Endothelial cell of umbilical vein (primary cell): ENCODE measurements around the gene ALB. TPM values are rescaled to one million over a fixed set of nuclear protein-coding genes. Genes with fewer than 3 reads are reported as not detected.

Experiments
- BruUV-seq: library from RNA; stranded (reverse); fragments of 400-500 nt; replicated peaks from 2 replicates; lab custom pipeline; 2021; lab: Mats Ljungman, UMichigan
- CTCF ChIA-PET: fragments of 300-600, 350-600 bp; sonication (Branson Sonifier 250); formaldehyde crosslinking; loops from one replicate; lab custom pipeline; 2021; ENCODE audit warnings: antibody characterized with exemption, inconsistent platforms; lab: Charles Lee
- POLR2A ChIA-PET: fragments of 300-600, 350-600 bp; sonication (Branson Sonifier 250); formaldehyde crosslinking; loops from one replicate; lab custom pipeline; 2021; ENCODE audit warnings: antibody characterized with exemption, inconsistent platforms; lab: Charles Lee
- DNase-seq: peaks from one replicate; pipeline ENCODE4 v3.0.0-alpha.2; 2011; ENCODE audit warnings: low read depth, low spot score
- FAIRE-seq: peaks from 2 replicates; lab custom pipeline; 2011; peaks lifted over from hg19 to GRCh38; lab: Jason Lieb, UNC
- H2AFZ ChIP-seq: 2 replicates; pipeline ENCODE4 v1.6.0; 2012; ENCODE audit warnings: low read depth, low read length, control low read depth, inconsistent platforms
- H3K27ac ChIP-seq: 2 replicates; pipeline ENCODE4 v1.5.1; 2011; ENCODE audit warnings: low read depth, mild to moderate bottlenecking, control low read depth, low read length, moderate library complexity; ENCODE audit not compliant: insufficient read depth
- H3K27me3 ChIP-seq, 2 experiments: 2 replicates each; pipeline versions ENCODE4 v1.6.0 to v1.6.1; 2011; ENCODE audit warnings: low read length in 2 of 2, mixed read lengths in 1 of 2; ENCODE audit not compliant: control insufficient read depth in 2 of 2, insufficient read depth in 2 of 2
- H3K36me3 ChIP-seq, 2 experiments: 2 replicates in 1 of 2; 3 replicates in 1 of 2; pipeline ENCODE4 v1.5.1; 2011; ENCODE audit warnings: low read length in 2 of 2, mild to moderate bottlenecking in 1 of 2, moderate library complexity in 1 of 2; ENCODE audit not compliant: control insufficient read depth in 2 of 2, insufficient read depth in 2 of 2; ENCODE audit errors: extremely low read depth in 1 of 2
- H3K4me1 ChIP-seq: 3 replicates; pipeline ENCODE4 v1.5.1; 2011; ENCODE audit warnings: mild to moderate bottlenecking, low read length; ENCODE audit not compliant: control insufficient read depth, insufficient read depth; ENCODE audit errors: extremely low read depth
- H3K4me2 ChIP-seq: 2 replicates; pipeline ENCODE4 v1.6.1; 2011; ENCODE audit warnings: low read length, control low read depth, mixed read lengths; ENCODE audit not compliant: insufficient read depth
- H3K4me3 ChIP-seq, 3 experiments: fragments of 200-600 bp in 1 of 3; sonication (generic), shearing (Covaris generic) in 1 of 3; replicated peaks in 1 of 3; 2 replicates each; pipeline ENCODE4 v1.5.1; 2011 to 2016; ENCODE audit warnings: control low read depth in 3 of 3, low read length in 3 of 3, mild to moderate bottlenecking in 2 of 3, inconsistent platforms in 1 of 3, low read depth in 1 of 3, moderate library complexity in 1 of 3; ENCODE audit not compliant: insufficient read depth in 1 of 3
- H3K79me2 ChIP-seq: 2 replicates; pipeline ENCODE4 v1.6.0; 2012; ENCODE audit warnings: low read length, inconsistent platforms; ENCODE audit not compliant: control insufficient read depth, insufficient read depth
- H3K9ac ChIP-seq: replicated peaks from 2 replicates; pipeline ENCODE3; 2011; ENCODE audit warnings: low read length, control low read depth; ENCODE audit not compliant: insufficient read depth; ENCODE audit errors: extremely low read depth
- H3K9me1 ChIP-seq: replicated peaks from 3 replicates; pipeline ENCODE4 v1.6.0; 2011; ENCODE audit warnings: mild to moderate bottlenecking, low read length; ENCODE audit not compliant: control insufficient read depth, insufficient read depth; ENCODE audit errors: extremely low read depth
- H3K9me3 ChIP-seq: replicated peaks from 2 replicates; pipeline ENCODE4 v1.5.1; 2012; ENCODE audit warnings: low read length, inconsistent platforms; ENCODE audit not compliant: control insufficient read depth, insufficient read depth
- H4K20me1 ChIP-seq: replicated peaks from 2 replicates; pipeline ENCODE3; 2011; ENCODE audit warnings: mild to moderate bottlenecking, low read length; ENCODE audit not compliant: control insufficient read depth, insufficient read depth; ENCODE audit errors: extremely low read depth
- MYC ChIP-seq: IDR thresholded peaks from one replicate; pipeline ENCODE4 v1.6.1; 2011; ENCODE audit warnings: mild to moderate bottlenecking, low read depth, low read length
- POLR2A ChIP-seq: IDR thresholded peaks from 2 replicates; pipeline ENCODE4 v1.6.1; 2012; ENCODE audit warnings: low read depth, mild to moderate bottlenecking, control low read depth, low read length
- POLR2AphosphoS5 ChIP-seq: IDR thresholded peaks from 2 replicates; pipeline ENCODE4 v1.6.1; 2012; ENCODE audit warnings: low read depth, mild to moderate bottlenecking, control low read depth, low read length, moderate library complexity; ENCODE audit not compliant: insufficient read depth
- dilution Hi-C: fragments of 300-500 bp; cut with MboI; formaldehyde crosslinking; loops from one replicate; pipeline ENCODE4 v1.15.0; 2019; ENCODE audit warnings: low sequenced_read_pairs; ENCODE audit not compliant: extremely low pct_ligation_motif_present
- intact Hi-C: fragments of 100-400 bp; cut with micrococcal nuclease; formaldehyde crosslinking; loops from one replicate; pipeline ENCODE4 v1.10.0; 2022
- polyA plus RNA-seq, 4 experiments: library from polyadenylated mRNA; depleted of rRNA in 3 of 4; stranded (reverse) in 3 of 4; unstranded in 1 of 4; fragments of >200 nt; gene quantifications; 2 replicates each; pipeline versions ENCODE4 v1.2.1 to v1.2.3, GENCODE V29; 2011 to 2012; ENCODE audit warnings: missing spikeins in 1 of 4
- total RNA-seq: library from RNA; stranded (reverse); gene quantifications from 2 replicates; pipeline ENCODE4 v1.2.3, GENCODE V29; 2021
- TF ChIP-seq, protein P1 (sequence below): IDR thresholded peaks from 2 replicates; pipeline ENCODE4 v1.6.1; 2011; ENCODE audit not compliant: insufficient read depth, insufficient read length

ALB gene
- total and polyA plus RNA-seq, 2 donors (not counting 3 experiments of a cell fraction or from before 2014, with no cell fraction given) = not detected

DNA sequence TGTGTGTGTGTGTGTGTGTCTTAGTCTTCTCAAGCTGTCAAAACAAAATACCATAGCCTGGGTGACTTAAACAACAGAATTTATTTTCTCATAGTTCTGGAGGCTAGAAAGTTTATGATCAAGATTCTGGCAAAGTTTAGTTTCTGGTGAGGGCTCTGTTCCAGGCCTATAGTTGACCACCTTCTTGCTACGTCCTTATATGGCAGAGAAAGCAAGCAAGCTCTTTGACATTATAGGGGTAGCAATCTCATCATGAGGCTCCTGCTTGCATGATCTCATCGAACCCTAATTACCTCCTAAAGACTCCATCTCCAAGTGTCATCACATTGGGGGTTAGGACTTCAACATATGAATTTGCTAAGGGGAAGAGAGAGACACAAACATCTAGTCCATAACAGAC is 25.0 kb downstream of the ALB start:
- H4K20me1 ChIP-seq = no peaks in the 10 kb centered on the region
- no peak overlapping the region for H3K4me2 ChIP-seq
- FAIRE-seq (no peak), DNase-seq (no peak)
- peaks cover 0 to 7% of the 10 kb centered on the region in 2 experiments for H3K27me3 ChIP-seq
- H3K9ac ChIP-seq = no peak overlapping the region
- no peaks in the 10 kb centered on the region for H3K9me3 ChIP-seq
- no peaks in the 10 kb centered on the region for H3K4me1 ChIP-seq
- no TSS peak for BruUV-seq
- no peak for TF ChIP-seq POLR2A
- no peaks in the 10 kb centered on the region for H3K79me2 ChIP-seq
- no peaks in the 10 kb centered on the region for H3K9me1 ChIP-seq
- CTCF ChIA-PET = interaction anchor here (1.1 kb wide), 1 partner anchor 17 kb away, joined by 4 read pairs; no protein-coding TSS in a partner anchor
- H3K27ac ChIP-seq = no peak overlapping the region
- POLR2A ChIA-PET = no interaction called here
- H3K4me3 ChIP-seq = no peak overlapping the region
- dilution Hi-C loops = no loop called here
- no peak overlapping the region for H2AFZ ChIP-seq
- intact Hi-C loops = no loop called here
- H3K36me3 ChIP-seq = no peaks in the 10 kb centered on the region

GRCh38 chr4:73429826-73430587 is 25.9 kb downstream of the ALB start:
- no TSS peak for BruUV-seq
- intact Hi-C loops = no loop called here
- Histone ChIP-seq H3K36me3 (no peaks in the 10 kb centered on the region), H3K4me2 (no peak overlapping the region), H3K4me3 (no peak overlapping the region), H4K20me1 (no peaks in the 10 kb centered on the region), H3K27me3 (peaks cover 0 to 7% of the 10 kb centered on the region in 2 experiments), H3K79me2 (no peaks in the 10 kb centered on the region), H3K9me3 (no peaks in the 10 kb centered on the region), H3K27ac (no peak overlapping the region), H3K9me1 (no peaks in the 10 kb centered on the region), H3K9ac (no peak overlapping the region), H2AFZ (no peak overlapping the region), H3K4me1 (no peaks in the 10 kb centered on the region)
- TF ChIP-seq MYC (no peak), POLR2AphosphoS5 (no peak)
- TF ChIP-seq, protein P1, sequence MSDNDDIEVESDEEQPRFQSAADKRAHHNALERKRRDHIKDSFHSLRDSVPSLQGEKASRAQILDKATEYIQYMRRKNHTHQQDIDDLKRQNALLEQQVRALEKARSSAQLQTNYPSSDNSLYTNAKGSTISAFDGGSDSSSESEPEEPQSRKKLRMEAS = no peak
- no peak for FAIRE-seq
- ChIA-PET POLR2A (no interaction called here), CTCF (interaction anchor here (1.0 kb wide), 1 partner anchor 16 kb away, joined by 3 read pairs; no protein-coding TSS in a partner anchor)
- dilution Hi-C loops = no loop called here
- DNase-seq = no peak
